Measurements from ENCODE around the gene TMEM47.

TMEM47 gene

GRCh38 chrX:34656842-34657725 is at the start of gene TMEM47:
TSS of gene TMEM47 (minus strand) at chrX:34657285. CDS start at chrX:34657029, 256 bp downstream.
- no peak for DNase-seq (ENCODE audit: low read depth)

- no peak for DNase-seq (ENCODE audit: low read depth)
Observed at GRCh38 chrX:34687095-34687494, 30.0 kb upstream of the TMEM47 start.

- DNase-seq (ENCODE audit: low read depth), result no peak
Observed at GRCh38 chrX:34659575-34659974, 2.5 kb upstream of the TMEM47 start.

GRCh38 chrX:34658326-34658725 is 1.2 kb upstream of the TMEM47 start:
- DNase-seq (ENCODE audit: low read depth), result no peak

- DNase-seq (ENCODE audit: low read depth), result no peak
Observed at GRCh38 chrX:34657726-34658070, 613 bp upstream of the TMEM47 start.

GRCh38 chrX:34656467-34656841 is 631 bp downstream of the TMEM47 start:
- DNase-seq (ENCODE audit: low read depth), result no peak

- no peak for DNase-seq (ENCODE audit: low read depth)
Observed at GRCh38 chrX:34655501-34656455, 1.3 kb downstream of the TMEM47 start.

- no peak for DNase-seq (ENCODE audit: low read depth)
Observed at GRCh38 chrX:34654696-34655490, 2.2 kb downstream of the TMEM47 start.

- DNase-seq (ENCODE audit: low read depth), result no peak
Observed at GRCh38 chrX:34653811-34654210, 3.3 kb downstream of the TMEM47 start.

GRCh38 chrX:34642849-34643248 is 14.2 kb downstream of the TMEM47 start:
- no peak for DNase-seq (ENCODE audit: low read depth)

- no peak for DNase-seq (ENCODE audit: low read depth)
Observed at GRCh38 chrX:34638116-34638515, 19.0 kb downstream of the TMEM47 start.

GRCh38 chrX:34634349-34634748 is 22.7 kb downstream of the TMEM47 start:
- no peak for DNase-seq (ENCODE audit: low read depth)

- DNase-seq (ENCODE audit: low read depth), result no peak
Observed at GRCh38 chrX:34632384-34632783, 24.7 kb downstream of the TMEM47 start.

- DNase-seq (ENCODE audit: low read depth), result no peak
Observed at GRCh38 chrX:34631479-34632220, 25.4 kb downstream of the TMEM47 start.

- DNase-seq (ENCODE audit: low read depth), result no peak
Observed at GRCh38 chrX:34629572-34629971, 27.5 kb downstream of the TMEM47 start.

- no peak for DNase-seq (ENCODE audit: low read depth)
Observed at GRCh38 chrX:34624416-34624815, 32.7 kb downstream of the TMEM47 start.

GRCh38 chrX:34619920-34620319 is 37.2 kb downstream of the TMEM47 start:
- DNase-seq (ENCODE audit: low read depth), result no peak

- no peak for DNase-seq (ENCODE audit: low read depth)
Observed at GRCh38 chrX:34612036-34612435, 45.0 kb downstream of the TMEM47 start.

GRCh38 chrX:34598362-34598761 is 58.7 kb downstream of the TMEM47 start:
- no peak for DNase-seq (ENCODE audit: low read depth)

- no peak for DNase-seq (ENCODE audit: low read depth)
Observed at GRCh38 chrX:34586936-34587335, 70.1 kb downstream of the TMEM47 start.

GRCh38 chrX:34586346-34586911 is 70.7 kb downstream of the TMEM47 start:
- no peak for DNase-seq (ENCODE audit: low read depth)

Measured in stimulated activated CD8-positive, alpha-beta memory T cell treated with anti-CD3 and anti-CD28 coated beads, Interleukin-7, amount 100 ng/mL, for 24 hours (primary cell).